Stimulated activated CD8-positive, alpha-beta memory T cell treated with anti-CD3 and anti-CD28 coated beads, Interleukin-4, amount 100 ng/mL, for 48 hours (primary cell): ENCODE measurements around the gene ATP6V0D1.

Source experiments
- DNase-seq: peaks from one replicate; pipeline ENCODE4 v3.0.0-alpha.2; 2020

The ATP6V0D1 gene

GRCh38 chr16:67389911-67390815 lies 90.8 kb downstream of the ATP6V0D1 start:
- no peak for DNase-seq

GRCh38 chr16:67388591-67388990 lies 92.4 kb downstream of the ATP6V0D1 start:
- DNase-seq = no peak

- no peak for DNase-seq
Measured at GRCh38 chr16:67388191-67388590, 92.8 kb downstream of the ATP6V0D1 start.
